Measurements from ENCODE around the gene ZCWPW1.

ZCWPW1 gene

GRCh38 chr7:100428199-100428966 is at the start of gene ZCWPW1:
TSS of gene ZCWPW1 (minus strand) at chr7:100428703. CDS start at chr7:100420649, 8,054 bp downstream.
- DNase-seq (ENCODE audit: low spot score): peak; percentile 99

GRCh38 chr7:100477871-100478267 is 49.4 kb upstream of the ZCWPW1 start:
- peak; percentile 23 for DNase-seq (ENCODE audit: low spot score)

GRCh38 chr7:100476903-100477870 is 48.7 kb upstream of the ZCWPW1 start:
- peak; percentile 71 for DNase-seq (ENCODE audit: low spot score)

- peak; percentile 18 for DNase-seq (ENCODE audit: low spot score)
Observed at GRCh38 chr7:100476101-100476780, 47.7 kb upstream of the ZCWPW1 start.

GRCh38 chr7:100475549-100475948 is 47.0 kb upstream of the ZCWPW1 start:
- peak; percentile 49 for DNase-seq (ENCODE audit: low spot score)

GRCh38 chr7:100472854-100473499 is 44.5 kb upstream of the ZCWPW1 start:
- DNase-seq (ENCODE audit: low spot score): peak; percentile 38

GRCh38 chr7:100472121-100472851 is 43.8 kb upstream of the ZCWPW1 start:
- no peak for DNase-seq (ENCODE audit: low spot score)

GRCh38 chr7:100471021-100471420 is 42.5 kb upstream of the ZCWPW1 start:
- no peak for DNase-seq (ENCODE audit: low spot score)

- peak; percentile 87 for DNase-seq (ENCODE audit: low spot score)
Observed at GRCh38 chr7:100469227-100470044, 40.9 kb upstream of the ZCWPW1 start.

- DNase-seq (ENCODE audit: low spot score): no peak
Observed at GRCh38 chr7:100467638-100468373, 39.3 kb upstream of the ZCWPW1 start.

GRCh38 chr7:100466653-100467605 is 38.4 kb upstream of the ZCWPW1 start:
- no peak for DNase-seq (ENCODE audit: low spot score)

GRCh38 chr7:100465702-100466311 is 37.3 kb upstream of the ZCWPW1 start:
- DNase-seq (ENCODE audit: low spot score): peak; percentile 55

GRCh38 chr7:100465299-100465698 is 36.8 kb upstream of the ZCWPW1 start:
- DNase-seq (ENCODE audit: low spot score): no peak

GRCh38 chr7:100464791-100465190 is 36.3 kb upstream of the ZCWPW1 start:
- no peak for DNase-seq (ENCODE audit: low spot score)

- no peak for DNase-seq (ENCODE audit: low spot score)
Observed at GRCh38 chr7:100464210-100464660, 35.7 kb upstream of the ZCWPW1 start, which contains the start of gene SPACDR. TSS of gene SPACDR (minus strand) at chr7:100464260. CDS start at chr7:100464025, 235 bp downstream.

GRCh38 chr7:100457033-100457432 is 28.5 kb upstream of the ZCWPW1 start:
- no peak for DNase-seq (ENCODE audit: low spot score)

GRCh38 chr7:100456562-100456961 is 28.1 kb upstream of the ZCWPW1 start:
- no peak for DNase-seq (ENCODE audit: low spot score)

- no peak for DNase-seq (ENCODE audit: low spot score)
Observed at GRCh38 chr7:100455206-100455605, 26.7 kb upstream of the ZCWPW1 start.
